NCI-H2196 treated with DMSO at 0.1 percent for 48 hours (cell line): ENCODE data around the gene SLX4IP.

Experiments
- DNase-seq: peaks from one replicate; lab custom pipeline; 2025; ENCODE audit not compliant: unreplicated experiment; lab: John Stamatoyannopoulos, UW

The SLX4IP gene

GRCh38 chr20:10519361-10520046 lies 84.4 kb downstream of the SLX4IP start:
- no peak for DNase-seq

- no peak for DNase-seq
Observed at GRCh38 chr20:10520528-10520927, 85.4 kb downstream of the SLX4IP start.

DNA sequence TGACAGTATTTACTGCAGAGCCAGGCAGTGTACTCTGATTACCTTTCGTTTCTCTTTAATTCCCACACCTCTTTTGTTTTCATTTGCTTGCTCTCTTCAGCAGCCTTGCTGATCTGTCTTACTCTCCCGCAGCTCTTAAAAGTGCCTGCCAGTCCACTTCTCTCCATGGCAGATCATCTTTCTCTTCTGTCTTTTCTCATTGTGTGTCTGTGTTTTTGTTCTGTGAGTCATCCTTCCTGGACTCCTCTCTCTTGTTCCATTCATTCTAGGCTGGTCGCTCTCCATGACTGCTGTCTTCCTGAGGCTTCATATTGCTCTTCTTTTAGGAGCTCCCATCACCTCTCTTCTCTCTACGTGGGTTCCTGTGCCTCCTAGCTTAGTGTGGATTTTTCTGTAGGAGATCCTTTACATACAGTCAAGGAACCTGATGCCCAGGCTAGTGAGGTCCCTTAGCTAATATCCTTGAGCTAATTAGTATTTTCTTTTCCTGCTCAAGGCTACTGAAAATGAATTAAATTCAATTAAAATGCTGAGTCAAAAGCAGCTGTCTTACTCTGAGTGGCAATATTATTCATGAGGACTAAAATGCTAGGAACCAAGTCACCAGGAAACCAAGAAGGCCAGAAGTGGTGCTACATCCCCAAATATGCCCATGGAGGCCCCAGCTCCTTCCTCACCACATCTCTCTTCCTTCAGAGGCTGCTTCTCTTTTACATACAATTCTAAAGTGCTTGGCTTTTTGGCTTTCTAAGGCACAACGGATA lies 86.1 kb downstream of the SLX4IP start:
- DNase-seq: peak; percentile 49

DNA sequence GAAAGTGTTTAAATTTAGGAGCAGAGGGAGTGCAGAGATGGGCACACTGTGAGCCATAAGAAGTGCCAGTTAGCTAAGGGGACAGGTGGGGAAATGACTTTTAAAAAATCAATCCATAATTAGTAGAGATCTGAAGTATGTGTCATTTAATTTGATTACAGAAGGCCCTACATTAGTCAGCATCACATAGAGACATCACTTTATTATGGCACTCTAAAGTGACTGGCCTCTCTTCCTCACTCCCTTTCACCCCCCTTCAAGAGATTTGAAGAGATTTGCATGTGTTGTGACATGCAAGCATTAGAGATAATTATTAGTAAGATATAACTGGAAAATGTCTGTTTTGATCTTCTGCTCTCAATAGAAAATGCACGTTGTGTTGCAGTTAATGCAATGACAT lies 86.7 kb downstream of the SLX4IP start:
- DNase-seq: no peak

DNA sequence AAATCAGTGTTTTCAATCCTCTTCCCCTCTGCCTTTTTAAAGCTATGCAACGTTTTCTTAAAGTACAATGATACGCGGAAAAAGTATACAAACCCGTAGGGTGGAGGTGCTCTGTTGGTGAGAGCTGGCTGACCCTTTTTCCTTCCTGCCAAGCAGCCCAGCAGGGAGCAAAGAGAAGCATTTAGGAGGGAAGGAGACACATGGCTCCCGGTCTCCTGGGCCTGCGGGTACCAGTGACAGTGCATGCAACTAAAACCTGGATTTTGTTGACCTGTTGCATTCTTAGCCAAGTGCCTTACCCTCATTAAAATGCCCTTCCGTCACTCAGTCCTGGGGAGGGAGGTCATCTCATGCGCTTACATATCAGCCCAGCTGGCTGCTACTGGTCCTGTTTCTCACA lies 87.2 kb downstream of the SLX4IP start:
- no peak for DNase-seq

DNA sequence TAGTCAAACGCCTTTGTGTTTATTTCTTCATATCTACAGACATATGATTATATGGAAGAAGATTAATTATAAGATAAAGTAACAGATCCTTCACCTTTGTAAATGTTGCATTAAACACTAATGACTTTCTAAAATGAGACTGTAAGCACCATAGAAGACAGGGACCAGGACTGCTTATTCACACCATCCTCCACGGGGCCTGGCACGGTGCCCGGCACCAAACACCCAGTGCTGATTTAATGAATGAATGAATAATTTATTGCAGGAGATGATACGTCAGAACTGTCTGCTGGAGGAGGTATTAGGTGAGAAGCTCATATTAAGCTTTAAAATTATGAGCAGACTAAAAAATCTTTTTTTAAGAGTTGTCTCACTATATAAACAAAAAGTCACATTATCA lies 88.3 kb downstream of the SLX4IP start:
- no peak for DNase-seq

- no peak for DNase-seq
Observed at GRCh38 chr20:10524034-10524476, 89.0 kb downstream of the SLX4IP start.

DNA sequence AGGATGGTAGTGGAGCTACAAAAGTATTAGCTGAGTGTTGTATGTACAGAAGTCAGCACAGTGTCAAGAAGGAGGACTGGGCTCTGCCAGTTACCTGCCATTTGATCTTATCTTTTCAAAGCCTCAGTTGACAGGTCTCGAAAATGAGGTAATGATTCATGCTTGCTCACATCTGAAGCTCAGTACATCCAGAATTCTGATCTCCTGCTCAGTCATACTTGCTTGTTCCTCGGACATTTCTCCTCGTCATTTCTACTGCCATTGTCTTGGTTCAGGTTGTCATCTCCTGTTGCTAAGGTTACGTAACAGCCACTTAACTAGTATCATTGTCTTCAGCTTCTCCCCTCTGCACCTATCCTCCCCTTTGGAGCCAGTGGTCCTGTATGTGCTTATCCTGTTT lies 89.5 kb downstream of the SLX4IP start:
- DNase-seq: no peak

DNA sequence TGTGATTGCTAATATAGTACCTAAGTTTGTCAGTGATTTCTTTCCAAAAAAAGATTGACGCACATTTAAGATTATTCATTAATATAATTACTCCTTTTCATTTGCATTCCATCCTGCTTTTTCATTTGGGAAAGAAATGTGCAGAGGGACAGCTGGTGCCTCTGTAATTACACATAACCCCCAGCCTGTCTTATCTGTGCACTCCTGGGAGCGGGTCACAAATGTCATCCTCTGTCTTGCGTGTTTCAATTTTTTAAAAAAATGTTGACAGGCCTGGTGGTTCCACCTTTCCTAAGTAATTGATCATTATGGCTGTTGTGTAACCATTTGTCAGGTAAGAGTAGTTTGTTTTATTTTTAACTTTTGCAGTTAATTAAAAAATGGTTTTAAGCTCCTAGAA lies 92.7 kb downstream of the SLX4IP start:
- DNase-seq: no peak

GRCh38 chr20:10530883-10531282 lies 95.8 kb downstream of the SLX4IP start:
- no peak for DNase-seq

GRCh38 chr20:10531848-10532247 lies 96.7 kb downstream of the SLX4IP start:
- DNase-seq: no peak

DNA sequence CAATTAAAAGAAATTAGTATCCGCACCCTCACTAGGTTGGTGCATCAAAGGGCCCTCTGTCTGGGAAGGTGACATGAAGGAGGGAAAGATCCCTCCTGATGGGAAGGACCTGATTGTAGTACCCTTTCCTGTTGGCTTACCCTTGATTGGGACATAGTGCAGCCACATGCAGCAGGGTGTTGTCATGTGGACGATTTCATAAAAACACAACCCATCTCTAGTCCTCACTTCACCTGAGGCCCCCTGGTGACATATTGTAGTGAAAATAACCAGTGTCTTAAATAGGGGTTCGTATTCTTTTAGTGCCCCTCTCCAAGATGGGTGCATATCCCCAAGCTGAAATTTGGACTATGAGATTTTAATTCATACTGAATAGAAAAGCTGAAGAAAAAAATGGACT lies 97.3 kb downstream of the SLX4IP start:
- DNase-seq: no peak

GRCh38 chr20:10536531-10536930 lies 101.4 kb downstream of the SLX4IP start:
- DNase-seq: peak; percentile 62

GRCh38 chr20:10537850-10538480 lies 102.9 kb downstream of the SLX4IP start:
- DNase-seq: no peak

DNA sequence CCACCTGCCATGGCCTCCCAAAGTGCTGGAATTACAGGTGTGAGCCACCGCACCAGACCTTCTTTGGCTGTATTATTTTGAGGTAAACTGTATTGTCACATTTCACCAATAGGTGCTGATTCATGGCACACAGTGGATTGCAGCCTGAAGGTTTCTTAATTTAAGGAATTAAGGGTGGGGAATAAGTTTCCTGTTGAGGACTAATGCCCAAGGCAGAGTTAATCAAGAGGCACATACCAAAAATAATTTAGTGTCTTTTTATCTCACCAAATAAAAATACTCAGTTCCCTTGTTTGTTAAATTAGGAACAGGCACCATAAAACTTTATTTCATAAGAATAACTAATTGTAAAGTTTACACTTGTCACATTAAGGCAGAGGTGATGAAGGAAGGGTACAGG lies 103.7 kb downstream of the SLX4IP start:
- DNase-seq: no peak

GRCh38 chr20:10539818-10540553 lies 104.9 kb downstream of the SLX4IP start:
- no peak for DNase-seq

DNA sequence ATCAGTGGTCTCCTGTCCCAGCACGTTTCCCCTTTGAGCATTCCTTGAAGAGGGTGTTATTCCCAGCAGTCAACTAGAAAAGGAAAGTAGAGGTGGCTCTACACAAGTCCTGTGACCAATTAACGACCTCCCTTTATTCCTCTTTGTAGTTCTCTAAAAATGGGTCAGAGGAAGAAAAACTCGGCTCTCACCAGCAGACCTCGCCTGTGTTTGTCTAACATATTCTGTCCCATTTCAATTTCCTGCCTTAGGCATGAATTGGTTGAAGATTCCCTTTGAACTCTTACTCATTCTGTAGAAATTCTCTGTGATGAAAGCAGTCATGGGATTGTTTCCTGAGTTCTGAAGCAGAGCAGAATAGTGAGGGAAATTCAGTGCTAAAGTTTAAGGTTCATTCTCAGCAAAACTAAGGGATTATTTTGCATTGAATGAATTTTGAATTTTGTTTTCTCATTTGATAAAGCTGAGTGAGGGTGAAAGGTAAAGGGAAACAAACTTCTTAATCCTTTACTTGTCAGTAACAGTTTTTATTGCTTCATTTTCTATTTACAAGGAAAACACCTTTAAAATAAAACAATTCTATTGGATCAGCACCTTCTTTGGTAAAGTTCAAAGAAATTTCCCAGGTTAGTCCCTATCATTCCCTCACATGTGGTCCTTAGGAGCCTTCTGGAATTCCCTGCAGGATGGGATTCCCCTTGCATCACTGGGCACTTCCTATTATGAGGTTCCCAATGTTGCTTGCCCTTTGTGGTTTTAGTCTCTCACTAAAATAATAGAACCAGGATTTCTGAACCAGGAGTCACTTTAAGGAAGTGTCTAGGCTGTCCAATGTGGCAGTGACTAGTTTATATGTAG lies 105.8 kb downstream of the SLX4IP start:
- DNase-seq: no peak

DNA sequence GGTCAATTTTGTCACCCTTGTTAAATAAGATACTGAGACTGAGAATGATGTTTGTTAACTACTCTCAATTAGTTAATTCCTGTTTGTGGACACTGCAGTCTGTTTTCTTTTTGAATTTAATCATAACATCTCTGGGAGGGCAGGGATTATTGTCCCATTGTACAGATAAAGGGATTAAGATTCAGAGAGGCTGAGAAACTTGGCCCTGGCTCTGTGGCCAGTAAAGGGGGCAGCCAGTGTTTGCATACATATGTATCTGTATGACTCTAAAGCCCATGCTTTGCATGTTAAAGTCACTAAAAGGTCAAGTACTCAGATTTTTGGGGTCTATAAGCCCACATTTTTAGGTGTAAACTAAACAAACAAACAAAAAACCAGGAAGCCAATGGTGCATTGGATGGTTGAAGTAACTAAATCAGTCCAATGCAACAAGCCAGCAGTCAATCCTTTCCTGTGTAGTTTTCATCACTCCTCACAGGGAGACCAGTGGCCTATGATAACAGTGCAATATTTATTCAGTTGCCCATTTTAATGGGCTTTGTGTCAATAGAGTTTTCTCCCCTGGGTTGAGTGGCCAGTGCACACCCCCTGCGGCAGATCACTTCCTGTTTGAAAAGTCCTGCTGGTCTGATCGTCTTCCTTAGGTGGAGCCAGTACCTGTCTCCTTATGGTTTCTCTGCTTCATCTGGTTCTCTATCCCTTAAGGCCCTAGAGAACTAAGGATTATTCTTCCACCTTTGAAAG lies 106.7 kb downstream of the SLX4IP start:
- DNase-seq: peak; percentile 32

- no peak for DNase-seq
Observed at GRCh38 chr20:10542442-10542841, 107.3 kb downstream of the SLX4IP start.

DNA sequence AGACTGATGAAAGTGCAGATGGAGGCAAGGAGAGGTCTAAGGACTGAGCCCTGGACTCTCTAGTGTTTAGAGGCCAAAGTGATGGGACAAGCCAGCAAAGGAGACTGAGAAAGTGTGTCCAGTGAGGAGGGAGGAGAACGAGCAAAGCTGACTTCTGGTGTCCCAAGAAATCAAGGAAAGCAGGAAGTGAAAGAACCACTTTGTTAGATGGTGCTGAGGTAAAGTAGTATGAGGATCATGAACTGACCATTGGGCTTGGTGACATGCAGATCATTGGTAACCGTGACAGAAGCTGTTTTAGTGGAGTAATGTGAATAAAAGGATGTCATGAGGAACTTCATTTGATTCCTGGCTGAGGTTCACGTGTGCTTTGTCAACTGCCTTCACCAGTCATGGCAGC lies 108.4 kb downstream of the SLX4IP start:
- no peak for DNase-seq
